Measurements from ENCODE around the gene PAX5. TPM values are rescaled to one million over a fixed set of nuclear protein-coding genes. Genes with fewer than 3 reads are reported as not detected.

The PAX5 gene
- total and polyA plus RNA-seq, 5 donors from 2014 or later = 0.02 to 0.94 (median 0.15) TPM; not detected in 2

DNA sequence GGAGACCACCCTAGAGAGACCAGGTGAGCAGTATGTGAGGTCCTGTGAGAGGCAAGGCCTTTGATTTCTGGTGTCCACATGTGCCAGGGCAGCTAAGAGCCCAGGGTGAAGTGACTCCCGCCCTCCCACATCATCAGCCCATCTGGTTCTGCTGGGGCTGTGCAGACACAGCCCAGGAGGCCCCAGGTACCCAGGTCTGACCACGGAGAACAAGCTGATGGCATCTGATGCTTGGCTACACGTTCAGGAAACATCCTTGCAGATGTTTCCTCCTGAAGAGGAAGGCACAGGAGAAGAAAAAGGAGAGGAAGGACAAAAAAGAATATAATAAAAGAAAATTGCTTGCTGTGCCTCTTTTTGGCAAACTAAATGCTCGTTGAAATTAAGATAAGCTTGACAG lies 225.8 kb downstream of the PAX5 start:
- peaks cover 10% of the 10 kb centered on the region for H3K27me3 ChIP-seq (ENCODE audit: control insufficient read depth, insufficient read depth, low read length)
- Mint-ChIP-seq H3K27me3 (peaks cover 4% of the 10 kb centered on the region), H3K4me1 (no peaks in the 10 kb centered on the region), H3K4me3 (no peak overlapping the region), H3K27ac (no peak overlapping the region), H3K9me3 (no peaks in the 10 kb centered on the region), H3K36me3 (no peaks in the 10 kb centered on the region)
- DNase-seq = no peak
- no peaks in the 10 kb centered on the region for H3K9me3 ChIP-seq (ENCODE audit: control insufficient read depth in 2 of 2, low read length in 2 of 2)
- no peak overlapping the region for H3K27ac ChIP-seq (ENCODE audit: insufficient read depth, low read length, poor library complexity, severe bottlenecking)
- H3K4me1 ChIP-seq (ENCODE audit: control insufficient read depth, insufficient read depth, low read length, poor library complexity, severe bottlenecking) = no peaks in the 10 kb centered on the region
- H3K4me3 ChIP-seq (ENCODE audit: low read depth, low read length) = no peak overlapping the region
- no peaks in the 10 kb centered on the region for H3K36me3 ChIP-seq (ENCODE audit: control insufficient read depth, insufficient read depth, low read length)
- ATAC-seq (ENCODE audit: low read depth in 2 of 2) = no peak

DNA sequence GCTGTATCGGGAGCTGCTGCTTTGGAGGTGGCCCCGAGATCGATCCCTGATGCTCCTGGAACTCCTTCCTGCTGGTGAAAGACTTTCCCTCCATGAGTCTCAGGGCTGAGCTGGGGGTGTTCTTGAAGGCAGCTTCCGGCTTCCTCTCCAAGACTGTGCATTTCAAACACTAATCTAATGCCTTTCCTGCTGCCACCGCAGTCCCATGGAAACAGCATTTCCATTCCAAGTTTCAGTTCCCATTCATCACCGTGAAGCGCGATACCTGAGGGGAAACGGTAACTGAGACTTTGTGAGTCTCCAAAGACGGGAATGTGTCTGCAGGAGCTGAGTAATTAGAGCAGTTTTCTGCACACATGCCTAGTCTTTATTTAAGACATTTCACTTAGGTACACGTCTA lies 230.1 kb downstream of the PAX5 start:
- Mint-ChIP-seq H3K4me3 (no peak overlapping the region), H3K27me3 (peaks cover 4% of the 10 kb centered on the region), H3K9me3 (peaks cover 0 to 1% (median 0%) of the 10 kb centered on the region in 7 donors), H3K4me1 (no peaks in the 10 kb centered on the region), H3K27ac (no peak overlapping the region), H3K36me3 (no peaks in the 10 kb centered on the region)
- no peaks in the 10 kb centered on the region for H3K9me3 ChIP-seq (ENCODE audit: control insufficient read depth in 2 of 2, low read length in 2 of 2)
- H3K27me3 ChIP-seq (ENCODE audit: control insufficient read depth, insufficient read depth, low read length) = no peaks in the 10 kb centered on the region
- H3K27ac ChIP-seq (ENCODE audit: insufficient read depth, low read length, poor library complexity, severe bottlenecking) = no peak overlapping the region
- H3K4me1 ChIP-seq (ENCODE audit: control insufficient read depth, insufficient read depth, low read length, poor library complexity, severe bottlenecking) = no peaks in the 10 kb centered on the region
- DNase-seq (no peak), ATAC-seq (ENCODE audit: low read depth in 2 of 2) (no peak)
- no peaks in the 10 kb centered on the region for H3K36me3 ChIP-seq (ENCODE audit: control insufficient read depth, insufficient read depth, low read length)
- no peak overlapping the region for H3K4me3 ChIP-seq (ENCODE audit: low read depth, low read length)

GRCh38 chr9:36802201-36802920 lies 231.7 kb downstream of the PAX5 start:
- Mint-ChIP-seq H3K27ac (no peak overlapping the region), H3K27me3 (peaks cover 4% of the 10 kb centered on the region), H3K9me3 (peaks cover 0 to 1% (median 0%) of the 10 kb centered on the region in 7 donors), H3K4me1 (no peaks in the 10 kb centered on the region), H3K4me3 (no peak overlapping the region), H3K36me3 (no peaks in the 10 kb centered on the region)
- Histone ChIP-seq H3K4me3 (ENCODE audit: low read depth, low read length) (no peak overlapping the region), H3K27me3 (ENCODE audit: control insufficient read depth, insufficient read depth, low read length) (no peaks in the 10 kb centered on the region), H3K9me3 (ENCODE audit: control insufficient read depth in 2 of 2, low read length in 2 of 2) (no peaks in the 10 kb centered on the region), H3K27ac (ENCODE audit: insufficient read depth, low read length, poor library complexity, severe bottlenecking) (no peak overlapping the region), H3K4me1 (ENCODE audit: control insufficient read depth, insufficient read depth, low read length, poor library complexity, severe bottlenecking) (no peaks in the 10 kb centered on the region), H3K36me3 (ENCODE audit: control insufficient read depth, insufficient read depth, low read length) (no peaks in the 10 kb centered on the region)
- ATAC-seq (ENCODE audit: low read depth in 2 of 2) = no peak
- DNase-seq = no peak

- Mint-ChIP-seq H3K36me3 (no peaks in the 10 kb centered on the region), H3K27ac (no peak overlapping the region), H3K4me1 (no peaks in the 10 kb centered on the region), H3K4me3 (no peak overlapping the region), H3K27me3 (peaks cover 4% of the 10 kb centered on the region), H3K9me3 (peaks cover 0 to 1% (median 0%) of the 10 kb centered on the region in 7 donors)
- H3K4me3 ChIP-seq (ENCODE audit: low read depth, low read length) = no peak overlapping the region
- H3K4me1 ChIP-seq (ENCODE audit: control insufficient read depth, insufficient read depth, low read length, poor library complexity, severe bottlenecking) = no peaks in the 10 kb centered on the region
- no peak for DNase-seq
- no peak overlapping the region for H3K27ac ChIP-seq (ENCODE audit: insufficient read depth, low read length, poor library complexity, severe bottlenecking)
- H3K36me3 ChIP-seq (ENCODE audit: control insufficient read depth, insufficient read depth, low read length) = no peaks in the 10 kb centered on the region
- no peaks in the 10 kb centered on the region for H3K27me3 ChIP-seq (ENCODE audit: control insufficient read depth, insufficient read depth, low read length)
- ATAC-seq (ENCODE audit: low read depth in 2 of 2) = no peak
- no peaks in the 10 kb centered on the region for H3K9me3 ChIP-seq (ENCODE audit: control insufficient read depth in 2 of 2, low read length in 2 of 2)
Observed at GRCh38 chr9:36800455-36800854, 233.6 kb downstream of the PAX5 start.

DNA sequence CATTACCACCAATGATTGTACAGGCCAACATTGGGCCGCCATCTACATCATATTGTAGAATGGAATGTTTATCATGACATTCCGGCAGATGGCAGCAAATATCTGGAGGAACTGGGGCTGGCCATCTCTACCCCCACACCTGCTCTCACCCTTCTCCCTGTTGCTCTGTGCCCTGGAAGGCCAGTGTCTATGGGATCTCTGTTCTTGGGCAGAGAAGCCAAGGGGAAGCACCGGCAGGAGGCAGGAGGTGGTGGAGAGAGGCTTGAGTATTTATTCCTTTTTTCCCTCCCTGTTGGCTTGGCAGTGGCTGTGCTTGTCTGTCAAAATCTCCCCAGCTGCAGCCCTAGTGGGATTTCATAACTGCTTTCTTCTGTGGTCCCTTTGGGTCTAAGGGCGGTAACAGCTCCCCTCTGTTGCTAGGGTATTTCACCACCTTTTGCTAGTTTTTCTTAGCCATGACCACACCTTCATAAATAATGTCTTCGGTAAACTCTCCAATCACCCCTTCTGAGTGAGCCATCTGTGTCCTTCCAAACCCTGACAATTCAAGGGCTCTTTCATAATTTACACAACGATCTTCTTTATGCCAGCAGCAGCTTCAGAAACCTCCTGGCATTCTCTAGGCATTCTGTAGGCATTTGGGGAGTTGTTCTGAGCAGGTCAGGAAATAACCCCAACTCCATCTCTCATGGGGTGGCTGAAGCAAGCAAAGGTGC lies 235.6 kb downstream of the PAX5 start:
- no peak for ATAC-seq (ENCODE audit: low read depth in 2 of 2)
- no peaks in the 10 kb centered on the region for H3K27me3 ChIP-seq (ENCODE audit: control insufficient read depth, insufficient read depth, low read length)
- peaks cover 3 to 6% of the 10 kb centered on the region in 2 experiments for H3K9me3 ChIP-seq (ENCODE audit: control insufficient read depth in 2 of 2, low read length in 2 of 2)
- DNase-seq = no peak
- no peak overlapping the region for H3K4me3 ChIP-seq (ENCODE audit: low read depth, low read length)
- H3K27ac ChIP-seq (ENCODE audit: insufficient read depth, low read length, poor library complexity, severe bottlenecking) = no peak overlapping the region
- H3K36me3 ChIP-seq (ENCODE audit: control insufficient read depth, insufficient read depth, low read length) = no peaks in the 10 kb centered on the region
- H3K36me3 Mint-ChIP-seq = no peaks in the 10 kb centered on the region
- H3K27ac Mint-ChIP-seq = no peak overlapping the region
- H3K4me1 ChIP-seq (ENCODE audit: control insufficient read depth, insufficient read depth, low read length, poor library complexity, severe bottlenecking) = no peaks in the 10 kb centered on the region
- no peaks in the 10 kb centered on the region for H3K4me1 Mint-ChIP-seq
- no peaks in the 10 kb centered on the region for H3K27me3 Mint-ChIP-seq
- H3K4me3 Mint-ChIP-seq = no peak overlapping the region
- H3K9me3 Mint-ChIP-seq = peaks cover 0 to 6% (median 1%) of the 10 kb centered on the region in 7 donors

GRCh38 chr9:36797471-36798220 lies 236.4 kb downstream of the PAX5 start:
- ATAC-seq (ENCODE audit: low read depth in 2 of 2) (no peak), DNase-seq (no peak)
- Mint-ChIP-seq H3K27me3 (no peaks in the 10 kb centered on the region), H3K27ac (no peak overlapping the region), H3K4me1 (no peaks in the 10 kb centered on the region), H3K36me3 (peaks cover 5% of the 10 kb centered on the region), H3K9me3 (peaks cover 0 to 15% (median 6%) of the 10 kb centered on the region in 7 donors), H3K4me3 (no peak overlapping the region)
- H3K4me3 ChIP-seq (ENCODE audit: low read depth, low read length) = no peak overlapping the region
- no peaks in the 10 kb centered on the region for H3K27me3 ChIP-seq (ENCODE audit: control insufficient read depth, insufficient read depth, low read length)
- no peak overlapping the region for H3K27ac ChIP-seq (ENCODE audit: insufficient read depth, low read length, poor library complexity, severe bottlenecking)
- H3K4me1 ChIP-seq (ENCODE audit: control insufficient read depth, insufficient read depth, low read length, poor library complexity, severe bottlenecking) = no peaks in the 10 kb centered on the region
- no peaks in the 10 kb centered on the region for H3K36me3 ChIP-seq (ENCODE audit: control insufficient read depth, insufficient read depth, low read length)
- peaks cover 10 to 12% of the 10 kb centered on the region in 2 experiments for H3K9me3 ChIP-seq (ENCODE audit: control insufficient read depth in 2 of 2, low read length in 2 of 2)

DNA sequence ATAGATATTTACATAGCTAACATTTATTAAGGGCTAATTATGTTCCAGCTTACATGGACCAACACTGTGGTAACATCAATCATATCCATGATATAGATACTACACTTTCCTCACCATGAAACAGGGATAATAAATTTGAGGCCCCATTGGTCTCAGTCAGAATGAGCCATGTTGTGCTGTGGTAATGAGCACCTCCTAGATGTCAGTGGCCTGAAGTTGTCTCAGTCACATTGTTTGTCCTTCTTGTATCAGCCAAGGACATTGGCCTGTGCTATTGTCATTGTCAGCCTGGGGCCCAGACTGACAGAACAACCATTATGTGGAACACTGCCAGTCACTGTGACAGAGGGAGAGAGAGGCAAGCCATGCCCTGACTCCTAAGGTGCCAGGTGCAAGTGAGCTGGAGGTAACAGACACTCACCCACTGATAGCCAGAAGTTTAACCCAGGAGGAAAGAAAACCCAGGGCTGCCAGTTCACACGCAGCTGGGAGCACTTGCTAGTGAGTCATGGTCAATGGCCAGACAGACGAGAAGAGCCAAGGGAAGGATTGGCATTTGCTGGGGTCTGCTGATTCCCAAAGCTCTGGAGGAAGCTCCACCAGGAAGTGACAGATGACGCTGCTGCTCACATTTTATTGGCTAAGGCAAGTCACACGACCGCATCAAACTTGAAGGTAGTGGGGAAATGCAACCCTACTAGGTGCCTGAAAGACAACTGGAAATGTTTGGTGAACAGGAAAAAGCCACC lies 237.2 kb downstream of the PAX5 start:
- Histone ChIP-seq H3K4me3 (ENCODE audit: low read depth, low read length) (no peak overlapping the region), H3K36me3 (ENCODE audit: control insufficient read depth, insufficient read depth, low read length) (no peaks in the 10 kb centered on the region), H3K27me3 (ENCODE audit: control insufficient read depth, insufficient read depth, low read length) (no peaks in the 10 kb centered on the region), H3K4me1 (ENCODE audit: control insufficient read depth, insufficient read depth, low read length, poor library complexity, severe bottlenecking) (no peaks in the 10 kb centered on the region), H3K9me3 (ENCODE audit: control insufficient read depth in 2 of 2, low read length in 2 of 2) (peaks cover 10 to 12% of the 10 kb centered on the region in 2 experiments), H3K27ac (ENCODE audit: insufficient read depth, low read length, poor library complexity, severe bottlenecking) (no peak overlapping the region)
- no peaks in the 10 kb centered on the region for H3K27me3 Mint-ChIP-seq
- no peak for ATAC-seq (ENCODE audit: low read depth in 2 of 2)
- H3K9me3 Mint-ChIP-seq = peaks cover 2 to 19% (median 6%) of the 10 kb centered on the region in 7 donors
- H3K36me3 Mint-ChIP-seq = peaks cover 5% of the 10 kb centered on the region
- no peaks in the 10 kb centered on the region for H3K4me1 Mint-ChIP-seq
- H3K27ac Mint-ChIP-seq = no peak overlapping the region
- no peak overlapping the region for H3K4me3 Mint-ChIP-seq
- DNase-seq = no peak

All from CD4-positive, CD25-positive, alpha-beta regulatory T cell (primary cell).